Smooth muscle cell (in vitro differentiated cells): ENCODE measurements around the gene ADAMTS8. TPM values are rescaled to one million over a fixed set of nuclear protein-coding genes. Genes with fewer than 3 reads are reported as not detected.

Experiments used
- DNase-seq: peaks from one replicate; lab custom pipeline; 2025; ENCODE audit not compliant: unreplicated experiment; lab: John Stamatoyannopoulos, UW
- H2AFZ ChIP-seq: fragments of 200-600 bp; sonication (generic); 2 replicates; pipeline ENCODE4 v1.6.0; 2016; ENCODE audit warnings: antibody characterized with exemption, low read depth, mild to moderate bottlenecking
- H3F3A ChIP-seq: fragments of 200-600 bp; sonication (generic); 2 replicates; pipeline ENCODE4 v1.6.0; 2017; ENCODE audit warnings: antibody characterized with exemption, low read depth
- H3K27ac ChIP-seq: fragments of 200-600 bp; sonication (generic); 2 replicates; pipeline ENCODE4 v1.5.1; 2016; ENCODE audit warnings: low read depth, mild to moderate bottlenecking
- H3K27me3 ChIP-seq: fragments of 200-600 bp; sonication (generic); 2 replicates; pipeline ENCODE4 v1.6.1; 2016; ENCODE audit warnings: low read depth, mild to moderate bottlenecking
- H3K36me3 ChIP-seq: fragments of 200-600 bp; sonication (generic); 2 replicates; pipeline ENCODE4 v1.5.1; 2016; ENCODE audit warnings: low read depth
- H3K4me1 ChIP-seq: fragments of 200-600 bp; sonication (generic); 2 replicates; pipeline ENCODE4 v1.5.1; 2016; ENCODE audit warnings: low read depth
- H3K4me2 ChIP-seq: fragments of 200-600 bp; sonication (generic); 2 replicates; pipeline ENCODE4 v1.6.0; 2016; ENCODE audit warnings: mild to moderate bottlenecking
- H3K4me3 ChIP-seq: fragments of 200-600 bp; sonication (generic); 2 replicates; pipeline ENCODE4 v1.5.1; 2016; ENCODE audit warnings: mild to moderate bottlenecking
- H3K79me2 ChIP-seq: fragments of 200-600 bp; sonication (generic); 2 replicates; pipeline ENCODE4 v1.6.0; 2016; ENCODE audit warnings: low read depth, mild to moderate bottlenecking
- H3K9ac ChIP-seq: fragments of 200-600 bp; sonication (generic); 2 replicates; pipeline ENCODE4 v1.6.0; 2016; ENCODE audit warnings: low read depth
- H3K9me3 ChIP-seq: fragments of 200-600 bp; sonication (generic); replicated peaks from 2 replicates; pipeline ENCODE4 v1.5.1; 2016; ENCODE audit warnings: low read depth
- H4K20me1 ChIP-seq: fragments of 200-600 bp; sonication (generic); 2 replicates; pipeline ENCODE4 v1.6.0; 2016; ENCODE audit warnings: low read depth
- WGBS: methylation state at CpG from one replicate; pipeline ENCODE4 v1.1.7; 2016; ENCODE audit warnings: low lambda C conversion rate; 5-methylcytosine and 5-hydroxymethylcytosine counted together
- polyA plus RNA-seq: library from polyadenylated mRNA; unstranded; fragments of >200 nt; fragmentation: Nextera tagmentation; extraction: Ambion mirVana; gene quantifications from 2 replicates; pipeline ENCODE4 v1.2.1, GENCODE V29; 2016
- total RNA-seq: library from RNA; depleted of rRNA; stranded (reverse); fragments of >200 nt; gene quantifications from 2 replicates; pipeline ENCODE4 v1.2.3, GENCODE V29; 2014
- TF ChIP-seq, protein P1 (sequence below): fragments of 200-600 bp; sonication (generic); IDR thresholded peaks from 2 replicates; pipeline ENCODE4 v1.5.1; 2017; ENCODE audit warnings: borderline replicate concordance, mild to moderate bottlenecking, antibody characterized with exemption; ENCODE audit not compliant: insufficient read depth, poor library complexity, severe bottlenecking

ADAMTS8 gene
- total and polyA plus RNA-seq, 2 experiments from 2014 or later = not detected

GRCh38 chr11:130471731-130472433, 43.5 kb upstream of the ADAMTS8 start:
- H4K20me1 ChIP-seq = no peaks in the 10 kb centered on the region
- TF ChIP-seq, protein P1, sequence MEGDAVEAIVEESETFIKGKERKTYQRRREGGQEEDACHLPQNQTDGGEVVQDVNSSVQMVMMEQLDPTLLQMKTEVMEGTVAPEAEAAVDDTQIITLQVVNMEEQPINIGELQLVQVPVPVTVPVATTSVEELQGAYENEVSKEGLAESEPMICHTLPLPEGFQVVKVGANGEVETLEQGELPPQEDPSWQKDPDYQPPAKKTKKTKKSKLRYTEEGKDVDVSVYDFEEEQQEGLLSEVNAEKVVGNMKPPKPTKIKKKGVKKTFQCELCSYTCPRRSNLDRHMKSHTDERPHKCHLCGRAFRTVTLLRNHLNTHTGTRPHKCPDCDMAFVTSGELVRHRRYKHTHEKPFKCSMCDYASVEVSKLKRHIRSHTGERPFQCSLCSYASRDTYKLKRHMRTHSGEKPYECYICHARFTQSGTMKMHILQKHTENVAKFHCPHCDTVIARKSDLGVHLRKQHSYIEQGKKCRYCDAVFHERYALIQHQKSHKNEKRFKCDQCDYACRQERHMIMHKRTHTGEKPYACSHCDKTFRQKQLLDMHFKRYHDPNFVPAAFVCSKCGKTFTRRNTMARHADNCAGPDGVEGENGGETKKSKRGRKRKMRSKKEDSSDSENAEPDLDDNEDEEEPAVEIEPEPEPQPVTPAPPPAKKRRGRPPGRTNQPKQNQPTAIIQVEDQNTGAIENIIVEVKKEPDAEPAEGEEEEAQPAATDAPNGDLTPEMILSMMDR = no peak
- DNase-seq = no peak
- H3K4me2 ChIP-seq = no peak overlapping the region
- no peak overlapping the region for H3K27ac ChIP-seq
- H3K9ac ChIP-seq = no peak overlapping the region
- 96% methylated on average over 11 of the region's 11 CpGs for WGBS
- no peaks in the 10 kb centered on the region for H3K36me3 ChIP-seq
- no peaks in the 10 kb centered on the region for H3F3A ChIP-seq
- H3K79me2 ChIP-seq = no peaks in the 10 kb centered on the region
- H2AFZ ChIP-seq = no peak overlapping the region
- H3K9me3 ChIP-seq = no peaks in the 10 kb centered on the region
- H3K27me3 ChIP-seq = no peaks in the 10 kb centered on the region
- no peaks in the 10 kb centered on the region for H3K4me1 ChIP-seq
- no peak overlapping the region for H3K4me3 ChIP-seq

DNA sequence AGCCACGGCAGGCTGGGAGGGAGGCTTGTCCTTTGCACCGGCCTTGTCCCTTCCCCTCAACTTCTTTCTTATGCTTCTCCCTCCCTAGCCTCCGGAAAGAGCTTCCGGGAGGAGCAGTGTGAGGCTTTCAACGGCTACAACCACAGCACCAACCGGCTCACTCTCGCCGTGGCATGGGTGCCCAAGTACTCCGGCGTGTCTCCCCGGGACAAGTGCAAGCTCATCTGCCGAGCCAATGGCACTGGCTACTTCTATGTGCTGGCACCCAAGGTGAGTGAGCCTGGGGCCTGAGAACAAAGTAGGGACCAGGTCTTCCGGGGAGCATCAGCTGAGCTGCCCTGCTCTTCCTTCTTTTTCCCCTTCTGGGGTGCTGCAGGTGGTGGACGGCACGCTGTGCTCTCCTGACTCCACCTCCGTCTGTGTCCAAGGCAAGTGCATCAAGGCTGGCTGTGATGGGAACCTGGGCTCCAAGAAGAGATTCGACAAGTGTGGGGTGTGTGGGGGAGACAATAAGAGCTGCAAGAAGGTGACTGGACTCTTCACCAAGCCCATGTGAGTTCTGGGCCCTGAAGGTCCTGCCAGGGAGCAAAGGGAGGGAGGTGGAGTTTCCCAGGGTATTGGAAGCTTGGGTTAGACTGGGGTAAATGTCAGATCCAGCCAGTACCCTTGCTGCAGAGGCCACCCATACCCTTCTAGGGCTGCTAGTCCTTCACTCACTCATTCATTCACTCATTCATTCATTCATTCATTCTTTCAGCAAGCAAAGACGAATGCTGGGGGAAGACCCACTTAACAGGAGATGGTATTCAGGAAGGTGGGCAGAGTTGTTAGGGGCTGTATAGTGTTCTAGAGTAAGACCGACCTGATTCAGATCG, 42.7 kb upstream of the ADAMTS8 start:
- no peaks in the 10 kb centered on the region for H3K79me2 ChIP-seq
- no peak for DNase-seq
- no peaks in the 10 kb centered on the region for H3F3A ChIP-seq
- no peaks in the 10 kb centered on the region for H3K9me3 ChIP-seq
- TF ChIP-seq, protein P1 = no peak
- H4K20me1 ChIP-seq = no peaks in the 10 kb centered on the region
- no peak overlapping the region for H3K9ac ChIP-seq
- 97% methylated on average over 20 of the region's 20 CpGs for WGBS
- no peak overlapping the region for H3K4me2 ChIP-seq
- H3K4me1 ChIP-seq = no peaks in the 10 kb centered on the region
- H3K27ac ChIP-seq = no peak overlapping the region
- H2AFZ ChIP-seq = no peak overlapping the region
- H3K27me3 ChIP-seq = no peaks in the 10 kb centered on the region
- no peaks in the 10 kb centered on the region for H3K36me3 ChIP-seq
- no peak overlapping the region for H3K4me3 ChIP-seq

- no peaks in the 10 kb centered on the region for H4K20me1 ChIP-seq
- H3K4me2 ChIP-seq = no peak overlapping the region
- H3K4me1 ChIP-seq = no peaks in the 10 kb centered on the region
- 100% methylated on average over 6 of the region's 6 CpGs for WGBS
- H3K36me3 ChIP-seq = no peaks in the 10 kb centered on the region
- H3K4me3 ChIP-seq = no peak overlapping the region
- DNase-seq = no peak
- H3K27ac ChIP-seq = no peak overlapping the region
- H3K27me3 ChIP-seq = no peaks in the 10 kb centered on the region
- no peaks in the 10 kb centered on the region for H3K9me3 ChIP-seq
- TF ChIP-seq, protein P1 = no peak
- H3F3A ChIP-seq = no peaks in the 10 kb centered on the region
- no peaks in the 10 kb centered on the region for H3K79me2 ChIP-seq
- H3K9ac ChIP-seq = no peak overlapping the region
- no peak overlapping the region for H2AFZ ChIP-seq
Observed at GRCh38 chr11:130469181-130469580, 40.8 kb upstream of the ADAMTS8 start.
